ENCODE measurements around the gene CLK4. TPM values are rescaled to one million over a fixed set of nuclear protein-coding genes. Genes with fewer than 3 reads are reported as not detected.

The CLK4 gene
- total and polyA plus RNA-seq, 2 experiments from 2014 or later: 15.3 to 18.1 TPM

- TF ChIP-seq, protein P1, sequence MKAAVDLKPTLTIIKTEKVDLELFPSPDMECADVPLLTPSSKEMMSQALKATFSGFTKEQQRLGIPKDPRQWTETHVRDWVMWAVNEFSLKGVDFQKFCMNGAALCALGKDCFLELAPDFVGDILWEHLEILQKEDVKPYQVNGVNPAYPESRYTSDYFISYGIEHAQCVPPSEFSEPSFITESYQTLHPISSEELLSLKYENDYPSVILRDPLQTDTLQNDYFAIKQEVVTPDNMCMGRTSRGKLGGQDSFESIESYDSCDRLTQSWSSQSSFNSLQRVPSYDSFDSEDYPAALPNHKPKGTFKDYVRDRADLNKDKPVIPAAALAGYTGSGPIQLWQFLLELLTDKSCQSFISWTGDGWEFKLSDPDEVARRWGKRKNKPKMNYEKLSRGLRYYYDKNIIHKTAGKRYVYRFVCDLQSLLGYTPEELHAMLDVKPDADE (IDR thresholded peaks at IDR 0.05): no peak
- no peak for TF ChIP-seq ZNF114 (CRISPR knock-in tag; IDR thresholded peaks at IDR 0.05)
- TF ChIP-seq CTCF (conservative IDR thresholded peaks at IDR 0.05; ENCODE audit: low read depth in 2 of 2): no peak
Observed at GRCh38 chr5:178641711-178642110, 14.9 kb upstream of the CLK4 start (continued).

- Histone ChIP-seq H3K27me3 (ENCODE audit: insufficient read depth) (no peaks in the 10 kb centered on the region), H3K4me3 (no peak overlapping the region), H3K4me2 (no peak overlapping the region), H3F3A (replicated peaks; ENCODE audit: low read depth) (no peaks in the 10 kb centered on the region), H3K4me1 (ENCODE audit: insufficient read depth) (no peaks in the 10 kb centered on the region), H3K9me2 (ENCODE audit: insufficient read depth) (peaks cover 3% of the 10 kb centered on the region; the same call in 1 of the 2 replicates), H4K20me1 (replicated peaks; ENCODE audit: insufficient read depth) (no peaks in the 10 kb centered on the region), H3K36me3 (ENCODE audit: insufficient read depth) (no peaks in the 10 kb centered on the region), H2AFZ (no peak overlapping the region), H3K79me2 (replicated peaks; ENCODE audit: insufficient read depth) (no peaks in the 10 kb centered on the region), H3K27ac (ENCODE audit: low read depth) (no peak overlapping the region)
- H3K27me3 Mint-ChIP-seq (ENCODE audit: insufficient read depth, low read depth, poor library complexity): peaks cover 8% of the 10 kb centered on the region
- H3K4me1 Mint-ChIP-seq: no peaks in the 10 kb centered on the region; the same call in 2 of the 3 replicates
- H3K4me3 Mint-ChIP-seq: no peak overlapping the region
- DNase-seq (ENCODE audit: low spot score) (no peak), ATAC-seq (no peak)
- H3K9me3 Mint-ChIP-seq: peaks cover 28% of the 10 kb centered on the region
- no peaks in the 10 kb centered on the region for H3K36me3 Mint-ChIP-seq (ENCODE audit: low read depth)
- H3K27ac Mint-ChIP-seq: no peak overlapping the region
- TF ChIP-seq JUNB (IDR thresholded peaks at IDR 0.05; ENCODE audit: unreplicated experiment): no peak
- no peak for TF ChIP-seq POLR2AphosphoS5 (IDR thresholded peaks at IDR 0.05; ENCODE audit: low read depth)
- TF ChIP-seq ZNF462 (CRISPR knock-in tag; IDR thresholded peaks at IDR 0.05): no peak
- TF ChIP-seq, protein P1 (IDR thresholded peaks at IDR 0.05): no peak
- no peak for TF ChIP-seq STAT1 (IDR thresholded peaks at IDR 0.05; ENCODE audit: unreplicated experiment)
- TF ChIP-seq CTCF (conservative IDR thresholded peaks at IDR 0.05; ENCODE audit: low read depth in 2 of 2): no peak
- no peak for TF ChIP-seq EZH2phosphoT487 (IDR thresholded peaks at IDR 0.05; ENCODE audit: unreplicated experiment)
Observed at GRCh38 chr5:178640331-178641045, 13.6 kb upstream of the CLK4 start.

Data from GM23338 (cell line).